Measurements from ENCODE around the gene DCXR. TPM values are rescaled to one million over a fixed set of nuclear protein-coding genes. Genes with fewer than 3 reads are reported as not detected.

The DCXR gene
- total RNA-seq, 2 experiments from 2014 or later, result 103 to 119 TPM

- Mint-ChIP-seq H3K9me3 (no peaks in the 10 kb centered on the region), H3K4me3 (peak overlapping the region; percentile 11)
Observed at GRCh38 chr17:82024859-82025258, 12.6 kb downstream of the DCXR start.

GRCh38 chr17:82023447-82024241 is 13.9 kb downstream of the DCXR start:
- peak overlapping the region; percentile 69 for H3K27ac Mint-ChIP-seq
- no peak for TF ChIP-seq CTCF (IDR thresholded peaks at IDR 0.05)
- ATAC-seq (ENCODE audit: poor library complexity) (no peak), DNase-seq (peak in 2 of 14 experiments; percentile 7 to 24)
- Histone ChIP-seq H3K9me3 (ENCODE audit: control insufficient read depth in 1 of 2, insufficient read depth in 1 of 2, low read length in 2 of 2) (no peaks in the 10 kb centered on the region), H3K27ac (ENCODE audit: low read depth in 1 of 2, low read length in 2 of 2) (no peak overlapping the region), H3K27me3 (ENCODE audit: control insufficient read depth in 1 of 2, insufficient read depth in 2 of 2, low read length in 2 of 2) (no peaks in the 10 kb centered on the region), H3K4me3 (ENCODE audit: low read length) (peak overlapping the region; percentile 71), H3K4me1 (ENCODE audit: insufficient read depth, low read length) (peaks cover 47% of the 10 kb centered on the region), H3K36me3 (ENCODE audit: insufficient read depth, low read length) (peaks cover 5% of the 10 kb centered on the region)
- H3K9me3 Mint-ChIP-seq, result no peaks in the 10 kb centered on the region
- ChIA-PET POLR2A (interaction anchor here (0.7 to 5.0 kb wide), 16 partner anchors 8 to 340 kb away, joined by 3 to 51 read pairs (median 4); partner anchors contain the start of genes ARL16, ASPSCR1, DCXR and HGS), CTCF (interaction anchor here (1.3 to 6.2 kb wide), 2 partner anchors 14 to 64 kb away, joined by 8 to 174 read pairs; partner anchors contain the start of genes DCXR and NOTUM)
- H3K4me3 Mint-ChIP-seq, result peak overlapping the region; percentile 83
- H3K27me3 Mint-ChIP-seq, result no peaks in the 10 kb centered on the region
- intact Hi-C loops (cut with DNase I, micrococcal nuclease), result loop anchor here (1.0 to 5.0 kb wide), 3 partner anchors 14 to 151 kb away; partner anchors contain the start of genes ARHGDIA (in 2 of the 2), DCXR (in 1 of the 2) and FASN (in 1 of the 2)
- H3K36me3 Mint-ChIP-seq (ENCODE audit: low read depth), result peaks cover 5% of the 10 kb centered on the region
- peaks cover 21% of the 10 kb centered on the region for H3K4me1 Mint-ChIP-seq (ENCODE audit: low read depth)

More at GRCh38 chr17:82024859-82025258, 12.6 kb downstream of the DCXR start:
- Mint-ChIP-seq H3K36me3 (ENCODE audit: low read depth) (peaks cover 5% of the 10 kb centered on the region), H3K4me1 (ENCODE audit: low read depth) (peaks cover 25% of the 10 kb centered on the region), H3K27me3 (no peaks in the 10 kb centered on the region), H3K27ac (no peak overlapping the region)
- Histone ChIP-seq H3K9me3 (ENCODE audit: control insufficient read depth in 1 of 2, insufficient read depth in 1 of 2, low read length in 2 of 2) (no peaks in the 10 kb centered on the region), H3K4me1 (ENCODE audit: insufficient read depth, low read length) (peaks cover 52% of the 10 kb centered on the region), H3K27me3 (ENCODE audit: control insufficient read depth in 1 of 2, insufficient read depth in 2 of 2, low read length in 2 of 2) (no peaks in the 10 kb centered on the region), H3K27ac (ENCODE audit: low read depth in 1 of 2, low read length in 2 of 2) (no peak overlapping the region), H3K36me3 (ENCODE audit: insufficient read depth, low read length) (no peaks in the 10 kb centered on the region), H3K4me3 (ENCODE audit: low read length) (no peak overlapping the region)
- CTCF ChIA-PET, result no interaction called here
- POLR2A ChIA-PET, result interaction anchor here (3.4 kb wide), 1 partner anchor 13 kb away, joined by 27 read pairs; the partner anchor contains the start of gene DCXR
- intact Hi-C loops (cut with DNase I, micrococcal nuclease), result loop anchor here (5.0 kb wide), 1 partner anchor 153 kb away; the partner anchor contains the start of gene ARHGDIA (in 2 of the 2)
- ATAC-seq (ENCODE audit: poor library complexity) (no peak), DNase-seq (no peak)
- TF ChIP-seq CTCF (IDR thresholded peaks at IDR 0.05), result no peak

DNA sequence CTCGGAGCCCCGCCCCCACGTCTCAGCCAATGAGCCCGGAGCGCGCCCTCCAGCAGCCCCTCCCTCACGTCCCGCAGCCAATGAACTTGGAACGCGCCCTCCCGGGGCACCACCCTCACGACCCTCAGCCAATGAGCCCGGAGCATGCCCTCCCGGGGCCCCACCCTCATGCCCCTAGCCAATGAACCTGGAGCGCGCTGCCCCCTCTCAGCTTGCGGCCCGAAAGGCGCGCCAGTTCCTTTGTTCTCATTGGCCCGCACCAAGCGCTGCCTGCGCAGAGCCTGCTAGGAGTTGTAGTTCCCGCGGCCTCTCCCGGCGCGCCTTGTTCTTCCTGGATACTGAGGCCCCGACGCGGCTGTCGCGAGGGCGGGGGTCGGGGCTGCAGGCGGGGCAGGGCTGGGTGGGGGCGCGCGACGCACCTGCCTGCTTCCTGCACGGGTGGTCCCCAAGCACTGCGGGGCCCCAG is 14.5 kb downstream of the DCXR start, which contains the start of gene LRRC45:
LRRC45 (plus strand) TSS at position 325 of the 466 bp plus-strand sequence. CDS start 339 bp downstream, outside the sequence.
- Mint-ChIP-seq H3K4me1 (ENCODE audit: low read depth) (peaks cover 21% of the 10 kb centered on the region), H3K9me3 (no peaks in the 10 kb centered on the region), H3K36me3 (ENCODE audit: low read depth) (peaks cover 5% of the 10 kb centered on the region), H3K27ac (peak within 1 kb of the TSS; percentile 69), H3K4me3 (peak within 1 kb of the TSS; percentile 92), H3K27me3 (no peaks in the 10 kb centered on the region)
- Histone ChIP-seq H3K4me1 (ENCODE audit: insufficient read depth, low read length) (peaks cover 47% of the 10 kb centered on the region), H3K27me3 (ENCODE audit: control insufficient read depth in 1 of 2, insufficient read depth in 2 of 2, low read length in 2 of 2) (no peaks in the 10 kb centered on the region), H3K9me3 (ENCODE audit: control insufficient read depth in 1 of 2, insufficient read depth in 1 of 2, low read length in 2 of 2) (no peaks in the 10 kb centered on the region), H3K36me3 (ENCODE audit: insufficient read depth, low read length) (peaks cover 11% of the 10 kb centered on the region), H3K4me3 (ENCODE audit: low read length) (peak within 1 kb of the TSS; percentile 71), H3K27ac (ENCODE audit: low read depth in 1 of 2, low read length in 2 of 2) (peak within 1 kb of the TSS in 1 of 2 donors; percentile 46)
- TF ChIP-seq CTCF (IDR thresholded peaks at IDR 0.05), result no peak
- ChIA-PET CTCF (interaction anchor here (0.6 to 6.2 kb wide), 4 partner anchors 14 to 145 kb away, joined by 4 to 174 read pairs (median 6); partner anchors contain the start of genes DCXR, MAFG and NOTUM), POLR2A (interaction anchor here (0.7 to 5.0 kb wide), 16 partner anchors 9 to 339 kb away, joined by 3 to 51 read pairs (median 4); partner anchors contain the start of genes ARL16, ASPSCR1, DCXR and HGS)
- peak; percentile 99 to 100 (median 100) for DNase-seq
- peak; percentile 94 for ATAC-seq (ENCODE audit: poor library complexity)
- intact Hi-C loops (cut with DNase I, micrococcal nuclease), result loop anchor here (1.0 to 5.0 kb wide), 4 partner anchors 14 to 151 kb away; partner anchors contain the start of genes ARHGDIA (in 2 of the 2), ASPSCR1 (in 1 of the 2), DCXR (in 1 of the 2) and FASN (in 1 of the 2)
